K562 (cell line): Measurements from ENCODE around the gene MAP3K2. TPM values are rescaled to one million over a fixed set of nuclear protein-coding genes. Genes with fewer than 3 reads are reported as not detected.

ENCODE experiments used
- FOXJ3 ChIP-seq: sonication (generic); formaldehyde crosslinking; IDR thresholded peaks from 2 replicates; pipeline ENCODE4 v1.4.0; 2020; ENCODE audit warnings: mild to moderate bottlenecking, missing genetic modification reagents
- FOXP1 ChIP-seq: sonication (generic); formaldehyde crosslinking; IDR thresholded peaks from 2 replicates; pipeline ENCODE4 v1.8.0; 2022; ENCODE audit warnings: mild to moderate bottlenecking, missing genetic modification reagents
- HOXB6 ChIP-seq: fragments of 250-450 bp; sonication (Bioruptor Pico); IDR thresholded peaks from 2 replicates; pipeline ENCODE4 v1.5.1; 2022; ENCODE audit warnings: mild to moderate bottlenecking, borderline replicate concordance
- ILK ChIP-seq: fragments of 450-650 bp; IDR thresholded peaks from 2 replicates; pipeline ENCODE4 v1.6.1; 2016; ENCODE audit warnings: missing genetic modification characterization, low read depth, mild to moderate bottlenecking, missing compliant biosample characterization, moderate library complexity, borderline replicate concordance
- MAZ ChIP-seq, 2 experiments: fragments of 450-650 bp in 1 of 2; sonication (generic) in 1 of 2; formaldehyde crosslinking; IDR thresholded peaks in 1 of 2; conservative IDR thresholded peaks in 1 of 2; 2 replicates each; pipeline versions ENCODE4 v1.4.0 to v1.5.0; 2020; ENCODE audit warnings: mild to moderate bottlenecking in 1 of 2, missing genetic modification reagents in 1 of 2
- POLR2A ChIP-seq: fragments of 450-650 bp; conservative IDR thresholded peaks from 2 replicates; pipeline ENCODE4 v1.6.1; 2016
- POLR2AphosphoS5 ChIP-seq: IDR thresholded peaks from 2 replicates; pipeline ENCODE4 v1.6.1; 2011; ENCODE audit warnings: mild to moderate bottlenecking, low read depth, low read length, moderate library complexity; ENCODE audit not compliant: control insufficient read depth, insufficient read depth
- POLR3A ChIP-seq: IDR thresholded peaks from 2 replicates; pipeline ENCODE4 v1.6.1; 2011; ENCODE audit warnings: borderline replicate concordance, mild to moderate bottlenecking, moderate library complexity; ENCODE audit not compliant: insufficient read length, insufficient read depth; ENCODE audit errors: extremely low read depth
- SIN3B ChIP-seq: fragments of 450-650 bp; IDR thresholded peaks from 2 replicates; pipeline ENCODE4 v1.6.1; 2017; ENCODE audit warnings: low read depth, mild to moderate bottlenecking, moderate library complexity
- SIX5 ChIP-seq, 2 experiments: IDR thresholded peaks; 2 replicates each; pipeline ENCODE4 v1.6.1; 2011; ENCODE audit warnings: low read length in 2 of 2, borderline replicate concordance in 1 of 2, low read depth in 1 of 2, mild to moderate bottlenecking in 1 of 2, moderate library complexity in 1 of 2; ENCODE audit not compliant: insufficient read depth in 1 of 2
- ZNF347 ChIP-seq: fragments of 450-650 bp; formaldehyde crosslinking; IDR thresholded peaks from 2 replicates; pipeline ENCODE4 v1.4.0; 2020; ENCODE audit warnings: low read depth, mild to moderate bottlenecking, moderate library complexity
- ZNF384 ChIP-seq: IDR thresholded peaks from 2 replicates; pipeline ENCODE4 v1.6.1; 2012; ENCODE audit warnings: low read depth, low read length, improper control_type of control experiment
- ZNF431 ChIP-seq: sonication (generic); formaldehyde crosslinking; IDR thresholded peaks from 2 replicates; pipeline ENCODE4 v1.8.0; 2022; ENCODE audit warnings: mild to moderate bottlenecking, missing genetic modification reagents
- polyA plus RNA-seq, 8 experiments: library from polyadenylated mRNA; depleted of rRNA in 4 of 8; stranded (reverse) in 5 of 8; unstranded in 3 of 8; fragments of >200 nt; fragmentation: Nextera tagmentation in 2 of 8; fragmentation: Illumina TruSeq in 1 of 8; extraction: Ambion mirVana in 2 of 8; extraction: Trizol in 1 of 8; gene quantifications; 2 replicates each; pipeline versions ENCODE4 v1.2.1 to v1.2.3, GENCODE V29; 2011 to 2014; ENCODE audit warnings: inconsistent platforms in 1 of 8, missing spikeins in 1 of 8
- total RNA-seq, 7 experiments: library from RNA; depleted of rRNA in 6 of 7; stranded (reverse); fragments of >200 nt in 6 of 7; fragmentation: Illumina TruSeq in 2 of 7; extraction: Trizol in 2 of 7; gene quantifications; 2 replicates each; pipeline versions ENCODE4 v1.2.1 to v1.2.3, GENCODE V29; 2011 to 2021; ENCODE audit warnings: low replicate concordance in 1 of 7
- TF ChIP-seq, protein P1 (sequence below), 2 experiments: fragments of 200-800 bp in 1 of 2; sonication (Bioruptor generic) in 1 of 2; sonication (generic) in 1 of 2; formaldehyde crosslinking in 1 of 2; IDR thresholded peaks in 1 of 2; conservative IDR thresholded peaks in 1 of 2; 2 replicates each; pipeline versions ENCODE4 v1.5.0 to v1.6.1; 2016 to 2020; ENCODE audit warnings: missing compliant biosample characterization in 1 of 2, missing genetic modification characterization in 1 of 2, missing genetic modification reagents in 1 of 2
- TF ChIP-seq, protein P2 (sequence below): fragments of 250-450 bp; sonication (Bioruptor Pico); IDR thresholded peaks from 2 replicates; pipeline ENCODE4 v1.5.0; 2021; ENCODE audit warnings: mild to moderate bottlenecking, borderline replicate concordance
- TF ChIP-seq, protein P3 (sequence below): fragments of 250-450 bp; sonication (Bioruptor Pico); IDR thresholded peaks from 2 replicates; pipeline ENCODE4 v1.9.0; 2021; ENCODE audit warnings: mild to moderate bottlenecking
- TF ChIP-seq, protein P4 (sequence below): IDR thresholded peaks from 2 replicates; pipeline ENCODE4 v1.6.1; 2011; ENCODE audit warnings: borderline replicate concordance, low read depth, mild to moderate bottlenecking, moderate library complexity, low read length; ENCODE audit not compliant: insufficient read depth, poor library complexity, severe bottlenecking
- TF ChIP-seq, protein P5 (sequence below): conservative IDR thresholded peaks from 2 replicates; pipeline ENCODE4 v1.6.1; 2011; ENCODE audit warnings: low read depth, mild to moderate bottlenecking, low read length; ENCODE audit not compliant: control insufficient read depth

The MAP3K2 gene
- total and polyA plus RNA-seq, 9 of the 15 experiments (the other 6 are each of a cell fraction or from before 2014, with no cell fraction given) = 1.2 to 14.2 (median 5.7) TPM

DNA sequence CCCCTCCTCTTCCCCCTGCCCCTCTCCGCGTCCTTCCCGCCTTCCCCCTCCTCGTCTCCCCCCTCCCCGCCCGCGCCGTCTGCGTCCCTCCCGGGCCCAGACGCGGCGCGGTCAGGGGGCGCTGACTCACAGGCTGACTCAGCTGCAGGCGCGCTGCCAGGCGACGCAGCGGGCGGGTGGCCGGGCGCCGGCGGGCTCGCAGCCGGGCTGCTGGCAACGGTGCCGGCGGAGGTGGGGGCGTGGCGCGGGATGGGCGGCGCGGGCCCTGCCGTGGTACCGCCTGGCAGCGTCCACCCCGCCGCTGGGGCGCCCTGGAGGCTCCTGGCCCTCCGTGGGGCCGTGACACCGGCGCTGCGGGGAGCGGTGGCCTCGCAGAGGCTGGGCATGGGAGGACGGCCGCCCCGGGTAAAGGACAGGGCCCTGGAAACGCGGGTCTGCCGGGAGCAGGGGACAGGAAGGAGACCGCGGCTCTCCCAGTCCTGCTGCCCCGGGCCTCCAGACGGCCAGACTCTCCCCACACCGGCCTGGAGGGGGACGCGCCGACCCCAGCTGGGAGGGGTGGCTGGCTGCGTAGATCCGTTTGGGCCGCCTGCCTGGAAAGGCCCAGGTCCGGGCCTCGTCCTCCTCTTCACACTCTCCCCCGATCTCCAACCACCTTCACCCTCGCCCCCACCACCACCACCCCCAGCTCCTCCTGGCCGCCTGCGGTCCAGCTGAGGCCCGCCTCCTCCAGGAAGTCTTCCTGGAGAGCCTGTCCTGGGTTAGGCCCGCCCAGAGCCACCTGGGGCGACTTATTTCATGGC lies 20.4 kb upstream of the MAP3K2 start (continued):
- no peak for TF ChIP-seq POLR3A
- TF ChIP-seq ILK (tag) = no peak
- no peak for TF ChIP-seq ZNF347
- TF ChIP-seq, protein P1, sequence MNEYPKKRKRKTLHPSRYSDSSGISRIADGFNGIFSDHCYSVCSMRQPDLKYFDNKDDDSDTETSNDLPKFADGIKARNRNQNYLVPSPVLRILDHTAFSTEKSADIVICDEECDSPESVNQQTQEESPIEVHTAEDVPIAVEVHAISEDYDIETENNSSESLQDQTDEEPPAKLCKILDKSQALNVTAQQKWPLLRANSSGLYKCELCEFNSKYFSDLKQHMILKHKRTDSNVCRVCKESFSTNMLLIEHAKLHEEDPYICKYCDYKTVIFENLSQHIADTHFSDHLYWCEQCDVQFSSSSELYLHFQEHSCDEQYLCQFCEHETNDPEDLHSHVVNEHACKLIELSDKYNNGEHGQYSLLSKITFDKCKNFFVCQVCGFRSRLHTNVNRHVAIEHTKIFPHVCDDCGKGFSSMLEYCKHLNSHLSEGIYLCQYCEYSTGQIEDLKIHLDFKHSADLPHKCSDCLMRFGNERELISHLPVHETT (CRISPR knock-in tag; conservative IDR thresholded peaks at IDR 0.05 in 1 of 2, IDR thresholded peaks at IDR 0.05 in 1 of 2) = peak in 1 of 2 experiments; percentile 53; a peak in 1 of 4 replicates
- TF ChIP-seq, protein P2, sequence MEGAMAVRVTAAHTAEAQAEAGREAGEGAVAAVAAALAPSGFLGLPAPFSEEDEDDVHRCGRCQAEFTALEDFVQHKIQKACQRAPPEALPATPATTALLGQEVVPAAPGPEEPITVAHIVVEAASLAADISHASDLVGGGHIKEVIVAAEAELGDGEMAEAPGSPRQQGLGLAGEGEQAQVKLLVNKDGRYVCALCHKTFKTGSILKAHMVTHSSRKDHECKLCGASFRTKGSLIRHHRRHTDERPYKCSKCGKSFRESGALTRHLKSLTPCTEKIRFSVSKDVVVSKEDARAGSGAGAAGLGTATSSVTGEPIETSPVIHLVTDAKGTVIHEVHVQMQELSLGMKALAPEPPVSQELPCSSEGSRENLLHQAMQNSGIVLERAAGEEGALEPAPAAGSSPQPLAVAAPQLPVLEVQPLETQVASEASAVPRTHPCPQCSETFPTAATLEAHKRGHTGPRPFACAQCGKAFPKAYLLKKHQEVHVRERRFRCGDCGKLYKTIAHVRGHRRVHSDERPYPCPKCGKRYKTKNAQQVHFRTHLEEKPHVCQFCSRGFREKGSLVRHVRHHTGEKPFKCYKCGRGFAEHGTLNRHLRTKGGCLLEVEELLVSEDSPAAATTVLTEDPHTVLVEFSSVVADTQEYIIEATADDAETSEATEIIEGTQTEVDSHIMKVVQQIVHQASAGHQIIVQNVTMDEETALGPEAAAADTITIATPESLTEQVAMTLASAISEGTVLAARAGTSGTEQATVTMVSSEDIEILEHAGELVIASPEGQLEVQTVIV (CRISPR knock-in tag) = no peak
- TF ChIP-seq SIX5 (IDR thresholded peaks at IDR 0.05; ENCODE audit: borderline replicate concordance in 1 of 2, insufficient read depth in 1 of 2, low read depth in 1 of 2, low read length in 2 of 2) = no peak
- TF ChIP-seq, protein P3, sequence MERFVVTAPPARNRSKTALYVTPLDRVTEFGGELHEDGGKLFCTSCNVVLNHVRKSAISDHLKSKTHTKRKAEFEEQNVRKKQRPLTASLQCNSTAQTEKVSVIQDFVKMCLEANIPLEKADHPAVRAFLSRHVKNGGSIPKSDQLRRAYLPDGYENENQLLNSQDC (CRISPR knock-in tag) = no peak
- TF ChIP-seq HOXB6 (CRISPR knock-in tag) = no peak
- no peak for TF ChIP-seq ZNF431
- peak; percentile 47; the same call in 1 of the 2 replicates for TF ChIP-seq POLR2AphosphoS5
- TF ChIP-seq SIN3B = peak; percentile 68
- TF ChIP-seq, protein P4, sequence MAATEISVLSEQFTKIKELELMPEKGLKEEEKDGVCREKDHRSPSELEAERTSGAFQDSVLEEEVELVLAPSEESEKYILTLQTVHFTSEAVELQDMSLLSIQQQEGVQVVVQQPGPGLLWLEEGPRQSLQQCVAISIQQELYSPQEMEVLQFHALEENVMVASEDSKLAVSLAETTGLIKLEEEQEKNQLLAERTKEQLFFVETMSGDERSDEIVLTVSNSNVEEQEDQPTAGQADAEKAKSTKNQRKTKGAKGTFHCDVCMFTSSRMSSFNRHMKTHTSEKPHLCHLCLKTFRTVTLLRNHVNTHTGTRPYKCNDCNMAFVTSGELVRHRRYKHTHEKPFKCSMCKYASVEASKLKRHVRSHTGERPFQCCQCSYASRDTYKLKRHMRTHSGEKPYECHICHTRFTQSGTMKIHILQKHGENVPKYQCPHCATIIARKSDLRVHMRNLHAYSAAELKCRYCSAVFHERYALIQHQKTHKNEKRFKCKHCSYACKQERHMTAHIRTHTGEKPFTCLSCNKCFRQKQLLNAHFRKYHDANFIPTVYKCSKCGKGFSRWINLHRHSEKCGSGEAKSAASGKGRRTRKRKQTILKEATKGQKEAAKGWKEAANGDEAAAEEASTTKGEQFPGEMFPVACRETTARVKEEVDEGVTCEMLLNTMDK = no peak
- peak in 1 of 2 experiments; percentile 90; a peak in 2 of 4 replicates for TF ChIP-seq MAZ (CRISPR knock-in tag; conservative IDR thresholded peaks at IDR 0.05 in 1 of 2, IDR thresholded peaks at IDR 0.05 in 1 of 2)
- TF ChIP-seq, protein P5, sequence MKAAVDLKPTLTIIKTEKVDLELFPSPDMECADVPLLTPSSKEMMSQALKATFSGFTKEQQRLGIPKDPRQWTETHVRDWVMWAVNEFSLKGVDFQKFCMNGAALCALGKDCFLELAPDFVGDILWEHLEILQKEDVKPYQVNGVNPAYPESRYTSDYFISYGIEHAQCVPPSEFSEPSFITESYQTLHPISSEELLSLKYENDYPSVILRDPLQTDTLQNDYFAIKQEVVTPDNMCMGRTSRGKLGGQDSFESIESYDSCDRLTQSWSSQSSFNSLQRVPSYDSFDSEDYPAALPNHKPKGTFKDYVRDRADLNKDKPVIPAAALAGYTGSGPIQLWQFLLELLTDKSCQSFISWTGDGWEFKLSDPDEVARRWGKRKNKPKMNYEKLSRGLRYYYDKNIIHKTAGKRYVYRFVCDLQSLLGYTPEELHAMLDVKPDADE = no peak
- TF ChIP-seq POLR2A = peak; percentile 43; the same call in 1 of the 2 replicates
- no peak for TF ChIP-seq ZNF384
- TF ChIP-seq FOXJ3 (CRISPR knock-in tag) = no peak
- TF ChIP-seq FOXP1 = no peak; the same call in 1 of the 2 replicates
